COLO829 (cell line): Measurements from ENCODE around the gene CPOX.

Experiments
- DNase-seq: peaks from one replicate; pipeline ENCODE4 v3.0.0; 2012; ENCODE audit warnings: low spot score

CPOX gene

GRCh38 chr3:98596087-98596486 lies 2.7 kb upstream of the CPOX start:
- no peak for DNase-seq

GRCh38 chr3:98594628-98595324 lies 1.4 kb upstream of the CPOX start:
- DNase-seq: no peak

DNA sequence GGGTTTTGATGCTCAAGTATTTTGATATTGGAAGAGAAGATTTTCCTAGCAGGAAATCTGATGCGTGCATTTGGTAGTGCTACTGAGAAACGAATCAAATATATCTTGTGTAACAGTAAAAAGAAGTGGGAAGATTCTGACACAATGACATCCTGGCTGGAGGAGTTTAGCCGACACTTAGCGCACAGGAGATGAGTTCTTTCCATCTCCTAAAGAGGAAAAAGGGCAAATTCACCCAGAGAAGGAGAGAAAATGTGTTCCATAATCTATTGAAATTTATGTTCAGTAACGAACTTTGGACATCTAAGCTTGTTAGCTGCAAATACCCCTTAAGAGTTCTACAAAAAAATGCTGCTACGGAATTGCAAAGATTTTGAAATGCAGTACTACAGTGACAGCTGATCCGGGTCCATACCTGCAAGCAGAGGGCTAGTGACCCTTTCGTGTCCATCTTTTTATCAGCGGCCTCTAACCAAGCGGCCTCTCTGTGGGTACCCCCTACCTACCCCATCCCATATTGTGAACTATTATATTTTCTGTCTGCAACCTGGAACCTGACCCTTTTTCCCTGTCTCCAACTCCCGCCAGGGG lies 971 bp downstream of the CPOX start:
- no peak for DNase-seq

DNA sequence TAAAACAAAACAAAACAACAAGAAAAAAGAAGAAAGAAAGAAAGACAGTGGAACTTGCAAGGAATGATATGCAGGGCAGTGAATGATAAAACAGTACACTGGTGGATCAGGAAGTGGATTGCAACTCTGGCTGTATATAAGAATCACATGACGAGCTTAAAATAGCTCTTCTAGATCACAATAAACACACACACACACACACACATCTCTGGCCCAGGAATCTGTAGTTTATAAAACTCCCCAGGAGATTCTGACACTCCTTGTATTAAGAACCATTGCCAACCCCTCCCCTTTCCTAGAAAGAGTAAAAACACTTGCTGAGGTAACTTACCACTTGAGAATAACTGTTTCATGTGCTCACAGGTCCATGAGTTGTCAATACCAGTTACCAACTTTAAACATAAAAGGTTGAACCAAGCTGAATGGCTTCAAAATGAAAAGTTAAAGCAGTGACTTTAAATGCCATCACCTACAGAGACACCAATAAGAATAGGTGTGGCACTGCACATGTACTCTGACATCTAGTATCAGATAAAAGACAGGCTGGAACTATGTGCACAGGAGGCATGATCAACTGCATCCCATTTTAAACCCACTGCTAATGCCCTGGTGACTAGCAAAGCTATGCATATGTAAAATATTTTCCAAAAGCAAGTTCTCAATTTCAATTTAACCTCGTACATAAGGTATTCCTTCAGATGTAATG lies 3.9 kb downstream of the CPOX start:
- DNase-seq: no peak

DNA sequence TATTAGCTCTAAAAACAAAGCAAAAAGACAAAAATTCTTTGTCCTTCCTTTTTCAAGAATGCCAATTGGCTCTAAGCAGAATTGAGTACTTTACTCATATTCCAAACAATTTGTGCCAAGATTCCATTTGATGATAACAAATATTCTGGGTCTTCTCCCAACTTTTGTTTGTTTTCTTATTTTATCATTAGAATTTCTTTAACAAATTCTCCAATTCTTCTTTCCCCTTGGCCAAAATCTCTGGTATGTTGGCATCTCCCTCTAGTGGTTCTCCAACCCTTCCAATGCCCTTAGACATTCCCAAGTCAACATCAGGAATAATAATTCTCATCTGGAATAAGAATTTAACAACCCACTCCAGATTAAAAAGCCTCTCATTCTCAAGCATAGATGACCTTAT lies 5.3 kb downstream of the CPOX start:
- no peak for DNase-seq

DNA sequence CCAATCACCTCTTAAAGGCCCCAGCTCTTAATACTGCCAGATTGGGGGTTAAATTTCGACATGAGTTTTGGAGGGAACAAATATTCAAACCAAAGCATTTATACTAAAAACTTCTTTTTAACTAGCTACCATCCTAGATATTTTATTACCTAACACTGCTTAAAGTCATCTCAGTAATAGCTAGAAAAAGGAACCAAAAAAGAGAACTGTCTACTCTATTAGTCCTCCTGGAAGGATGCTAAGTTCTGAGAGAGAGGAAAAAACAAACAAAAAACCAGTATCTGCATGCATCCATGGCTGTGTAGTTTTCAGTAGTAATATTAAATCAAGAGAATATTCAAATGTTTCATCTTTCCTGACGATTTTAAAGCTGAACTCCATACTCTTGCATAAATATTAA lies 5.8 kb downstream of the CPOX start:
- DNase-seq: no peak

- DNase-seq: no peak
Measured at GRCh38 chr3:98584547-98584946, 8.9 kb downstream of the CPOX start.

- no peak for DNase-seq
Measured at GRCh38 chr3:98583766-98584165, 9.6 kb downstream of the CPOX start.

- DNase-seq: no peak
Measured at GRCh38 chr3:98582042-98582441, 11.4 kb downstream of the CPOX start.

DNA sequence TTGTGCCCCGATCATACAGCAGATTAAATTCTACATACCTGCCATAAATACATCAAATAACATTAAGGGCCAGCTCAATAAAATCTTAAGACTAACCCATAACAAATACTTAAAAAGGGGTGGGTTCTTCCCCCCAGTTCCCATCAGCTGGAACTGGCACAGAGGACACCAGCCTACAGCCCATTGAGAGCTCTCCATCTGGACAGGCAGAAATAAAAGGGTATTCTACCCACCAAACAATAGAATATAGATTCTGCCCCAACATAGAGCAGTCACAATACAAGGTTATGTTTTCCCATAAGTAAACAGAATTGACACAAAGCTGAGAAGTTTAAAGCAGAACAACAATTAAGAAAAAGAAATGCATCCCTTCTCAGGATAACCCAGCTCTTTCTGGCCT lies 11.9 kb downstream of the CPOX start:
- no peak for DNase-seq

GRCh38 chr3:98580401-98581386 lies 12.7 kb downstream of the CPOX start:
- no peak for DNase-seq

DNA sequence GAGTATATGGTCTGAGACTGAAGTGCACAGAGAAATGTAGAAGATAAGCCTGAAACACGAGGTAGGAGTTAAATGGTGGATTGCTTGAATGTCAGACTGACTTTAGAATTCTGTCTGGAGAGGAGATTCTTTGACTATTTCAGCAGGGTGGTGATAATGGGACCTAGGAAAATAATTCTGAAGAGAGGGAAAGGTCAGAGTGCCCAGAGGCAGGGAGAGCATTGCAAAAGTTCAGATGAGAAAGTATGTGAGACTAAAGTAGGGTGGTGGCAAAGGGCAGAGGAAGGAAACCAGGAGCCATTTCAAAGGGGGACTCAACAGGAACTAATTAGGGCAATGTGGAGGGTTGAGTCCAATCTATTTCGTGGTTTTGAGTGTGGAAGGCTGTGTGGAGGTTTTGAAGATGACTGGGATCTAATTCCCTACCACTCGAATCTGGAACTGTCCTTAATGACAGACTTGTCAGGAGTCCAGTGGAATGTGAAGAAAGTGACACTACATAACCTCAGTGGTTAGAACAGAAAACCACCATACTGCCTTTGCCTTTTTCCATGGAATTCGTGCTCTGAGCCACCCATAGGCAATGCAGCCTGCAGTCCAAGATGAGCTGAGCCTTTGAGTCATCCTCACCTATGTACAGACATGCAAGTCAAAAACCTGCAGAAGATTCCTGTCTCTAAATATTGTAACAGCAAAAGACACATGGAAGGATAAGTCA lies 16.1 kb downstream of the CPOX start:
- DNase-seq: no peak

- no peak for DNase-seq
Measured at GRCh38 chr3:98574132-98574531, 19.3 kb downstream of the CPOX start.

DNA sequence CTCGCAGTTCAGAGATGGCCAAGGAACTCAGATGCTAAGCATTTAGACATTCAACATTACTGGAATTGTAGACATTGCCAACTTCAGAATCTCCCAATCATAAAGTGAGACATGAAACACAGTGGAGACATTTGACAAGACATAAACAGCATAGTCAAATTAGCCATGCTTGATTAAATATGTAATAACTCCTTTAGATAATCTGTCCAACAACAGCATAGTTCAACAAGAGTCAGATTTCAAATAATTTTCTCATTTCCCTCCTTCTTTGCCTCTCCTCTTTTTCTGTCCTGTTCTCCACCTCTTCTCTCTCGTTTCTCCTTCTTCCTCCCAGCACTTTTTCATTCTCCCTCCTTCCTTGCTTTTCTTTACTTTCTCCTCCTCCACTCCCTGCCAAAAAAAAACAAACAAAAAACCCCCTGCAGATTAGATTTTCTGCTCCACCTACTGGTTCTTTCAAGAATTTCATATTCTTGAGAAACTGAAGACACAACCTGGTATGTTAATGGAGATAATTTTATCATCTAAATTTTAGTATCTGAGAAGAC lies 20.2 kb downstream of the CPOX start:
- no peak for DNase-seq

GRCh38 chr3:98568402-98568801 lies 25.0 kb downstream of the CPOX start:
- no peak for DNase-seq

DNA sequence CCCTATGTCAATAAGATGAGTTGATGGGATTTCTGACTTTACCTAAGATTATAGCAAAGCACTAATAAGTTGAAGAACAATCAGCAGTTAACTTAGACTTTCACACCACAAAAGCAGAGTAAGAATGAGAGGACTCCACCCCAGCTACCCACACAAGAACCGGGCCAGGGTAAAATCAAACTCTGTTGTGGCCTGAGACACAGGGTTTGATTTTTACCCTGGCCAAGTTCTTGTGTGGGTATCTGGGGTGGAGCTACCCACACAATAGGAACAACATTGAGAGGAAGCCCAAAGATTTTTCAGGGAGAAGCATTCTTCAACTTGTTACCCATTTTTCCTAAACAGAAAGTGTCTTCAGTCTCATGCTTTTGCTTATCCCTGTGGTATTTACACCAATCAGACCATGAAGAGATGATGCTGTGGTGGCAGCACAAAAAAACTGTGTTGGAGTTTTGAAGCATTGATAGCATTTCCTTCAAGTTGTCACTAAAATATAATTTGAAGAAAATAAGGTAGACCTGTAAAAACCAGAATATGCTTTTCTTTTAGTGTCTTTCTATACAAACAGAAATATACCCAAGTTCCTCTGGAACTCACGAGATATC lies 25.6 kb downstream of the CPOX start:
- no peak for DNase-seq

DNA sequence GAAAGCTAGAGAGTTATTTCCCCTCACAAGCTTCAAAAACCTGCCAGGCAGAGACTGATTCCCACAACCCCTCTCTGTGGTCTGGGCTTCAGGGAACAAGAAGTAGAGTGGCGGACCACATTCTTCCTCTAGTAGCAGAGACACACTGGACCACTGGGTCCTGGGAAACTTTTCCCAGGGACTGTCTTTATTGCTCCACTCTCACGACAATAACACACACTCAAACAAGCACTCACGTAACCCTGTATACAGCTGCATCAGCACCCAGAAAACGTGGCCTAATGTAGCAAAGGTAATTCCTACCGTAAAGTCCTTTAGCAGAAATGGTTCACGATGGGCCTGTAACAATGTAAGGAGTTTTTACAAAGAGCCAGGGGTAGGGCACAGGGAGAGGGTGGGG lies 27.6 kb downstream of the CPOX start:
- DNase-seq: no peak

DNA sequence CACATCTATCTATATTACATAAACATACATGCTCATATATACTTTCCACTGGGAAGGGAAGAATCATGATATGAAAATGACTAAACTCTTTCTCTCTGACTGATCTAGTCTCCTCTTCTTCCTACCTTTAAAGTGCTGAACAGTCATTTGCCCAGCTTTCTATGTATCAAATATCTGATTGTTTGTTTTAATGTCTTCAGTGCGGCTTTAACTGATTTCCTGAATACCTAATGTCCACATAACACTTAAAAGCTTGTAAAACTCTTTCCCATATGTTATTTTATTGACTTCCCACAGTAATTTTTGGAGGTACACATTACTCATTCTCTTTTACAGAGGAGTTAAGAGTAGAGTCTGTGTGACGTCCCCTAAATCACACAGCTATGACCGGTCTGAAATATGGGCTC lies 28.2 kb downstream of the CPOX start:
- DNase-seq: no peak

DNA sequence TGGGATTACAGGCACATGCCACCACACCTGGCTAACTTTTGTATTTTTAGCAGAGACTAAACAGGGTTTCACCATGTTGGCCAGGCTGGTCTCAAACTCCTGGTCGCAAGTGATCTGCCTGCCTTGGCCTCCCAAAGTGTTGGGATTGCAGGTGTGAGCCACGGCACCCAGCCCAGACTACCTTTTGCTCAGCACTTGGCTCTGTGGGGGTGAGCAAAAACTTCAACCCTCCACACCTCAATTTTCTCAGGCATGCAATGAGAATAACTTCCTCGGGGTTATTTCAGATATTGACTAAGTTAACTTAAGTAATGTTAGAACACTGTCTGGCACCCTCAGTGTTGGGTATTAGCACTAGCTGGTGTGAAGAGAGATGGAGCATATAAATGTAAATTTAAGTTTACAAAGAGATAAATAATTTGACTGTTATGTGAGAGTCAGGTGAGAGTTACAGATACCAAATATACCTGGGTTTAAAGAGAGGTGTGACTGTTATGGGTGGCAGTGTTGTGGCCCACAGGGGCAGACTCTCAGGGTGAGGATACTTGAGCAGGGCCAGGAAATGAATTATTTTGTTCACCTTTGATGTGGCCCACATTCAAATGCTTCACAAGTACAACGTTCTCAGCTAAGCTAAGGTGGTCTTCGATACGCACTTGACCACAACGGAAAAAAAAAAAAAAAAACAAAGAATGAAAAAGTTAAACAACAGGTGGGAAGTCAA lies 29.0 kb downstream of the CPOX start:
- DNase-seq: no peak

DNA sequence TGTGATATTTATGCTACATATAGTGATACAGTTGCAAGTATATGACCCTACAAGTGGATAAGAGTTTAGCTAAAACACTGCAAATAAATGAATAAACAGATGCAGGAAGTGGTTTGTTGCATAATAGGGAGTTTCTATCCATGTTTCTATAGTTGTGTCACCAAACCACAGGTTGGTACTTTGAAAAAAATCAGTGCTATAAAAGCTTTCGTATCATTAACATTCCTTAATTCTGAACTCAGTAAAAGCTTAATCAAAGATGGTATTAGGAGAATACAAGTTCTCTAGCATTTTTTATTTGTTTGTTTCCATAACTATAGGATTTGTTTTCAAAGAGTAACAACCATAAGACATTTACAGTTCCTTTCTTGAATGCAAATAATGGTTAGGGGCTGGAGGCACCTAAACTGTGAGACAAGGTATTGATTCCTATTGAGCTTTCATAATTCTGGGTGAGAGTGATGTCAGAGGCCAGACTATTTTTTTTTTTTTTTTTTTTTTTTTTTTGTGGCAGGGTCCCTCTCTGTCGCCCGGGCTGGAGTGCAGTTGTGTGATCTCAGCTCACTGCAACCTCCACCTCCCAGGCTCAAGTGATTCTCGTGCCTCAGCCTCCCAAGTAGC lies 29.6 kb downstream of the CPOX start:
- no peak for DNase-seq
